ENCODE measurements around the gene SH3BGRL2. TPM values are rescaled to one million over a fixed set of nuclear protein-coding genes. Genes with fewer than 3 reads are reported as not detected.

The SH3BGRL2 gene
- polyA plus RNA-seq, 1 donor (not counting 4 experiments of a cell fraction or from before 2014, with no cell fraction given): 3.8 TPM

DNA sequence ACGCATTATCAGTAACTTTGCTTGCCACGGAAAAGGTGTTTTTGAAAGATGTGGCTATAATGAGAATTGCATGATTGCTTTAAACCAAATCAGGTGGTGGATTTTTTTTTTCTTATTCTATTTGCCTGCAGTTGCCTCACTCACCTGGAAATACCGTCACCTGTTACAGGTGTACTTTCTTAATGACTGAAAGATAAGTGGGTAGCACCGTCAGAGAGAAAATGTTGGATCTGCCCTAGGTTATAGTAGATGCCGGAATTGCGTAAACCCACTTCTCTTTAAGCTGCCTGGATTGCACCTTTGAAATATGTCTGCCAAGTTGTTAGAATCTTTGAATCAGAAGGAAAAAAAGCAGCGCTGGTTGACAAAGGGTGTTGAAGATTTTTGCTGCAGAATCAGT lies 68.5 kb downstream of the SH3BGRL2 start:
- H3K9me3 ChIP-seq (ENCODE audit: control insufficient read depth, low read depth, low read length): no peaks in the 10 kb centered on the region

DNA sequence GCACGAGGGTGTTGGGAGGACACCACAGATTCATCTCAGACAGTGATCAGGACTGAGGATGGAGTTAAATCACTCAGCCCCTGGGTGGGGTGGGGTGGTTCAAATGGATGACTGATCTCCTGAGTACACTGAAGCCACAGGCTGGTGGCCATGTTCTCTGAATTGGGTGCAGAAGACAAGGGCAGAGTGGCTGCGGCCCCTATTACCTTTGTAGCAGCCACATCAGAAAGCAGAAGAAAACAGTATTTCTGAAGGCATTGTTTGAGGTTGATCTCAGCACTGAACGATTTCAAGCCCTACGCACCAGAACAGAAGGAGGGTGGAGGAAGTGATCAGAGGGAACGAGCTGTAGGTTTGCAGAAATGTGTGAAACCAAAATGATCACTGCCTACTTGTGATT lies 71.6 kb downstream of the SH3BGRL2 start:
- Histone ChIP-seq H3K27ac (ENCODE audit: control insufficient read depth, insufficient read depth, low read length) (no peak overlapping the region), H3K4me2 (ENCODE audit: control insufficient read depth, extremely low read depth, insufficient read depth, low read depth, low read length) (no peak overlapping the region), H3K9ac (ENCODE audit: control insufficient read depth, extremely low read depth, insufficient read depth, low read length) (no peak overlapping the region), H3K9me3 (ENCODE audit: control insufficient read depth, low read depth, low read length) (no peaks in the 10 kb centered on the region), H3K4me1 (ENCODE audit: control insufficient read depth, extremely low read depth, insufficient read depth, low read length) (no peaks in the 10 kb centered on the region), H4K20me1 (ENCODE audit: control insufficient read depth, extremely low read depth, insufficient read depth, low read length) (no peaks in the 10 kb centered on the region), H3K36me3 (ENCODE audit: control insufficient read depth in 2 of 2, extremely low read depth in 1 of 2, insufficient read depth in 2 of 2, low read length in 2 of 2) (no peaks in the 10 kb centered on the region), H3K4me3 (ENCODE audit: control insufficient read depth in 2 of 3, extremely low read depth in 1 of 3, insufficient read depth in 2 of 3, low read depth in 1 of 3, low read length in 3 of 3) (no peak overlapping the region), H3K79me2 (ENCODE audit: control insufficient read depth, insufficient read depth, low read length) (no peaks in the 10 kb centered on the region), H3K9me1 (ENCODE audit: control insufficient read depth, extremely low read depth, insufficient read depth, low read length) (no peaks in the 10 kb centered on the region), H2AFZ (ENCODE audit: control insufficient read depth, low read length) (no peak overlapping the region), H3K27me3 (ENCODE audit: control insufficient read depth, extremely low read depth, insufficient read depth, low read length) (no peaks in the 10 kb centered on the region)
- DNase-seq (ENCODE audit: low read depth, low spot score) (no peak), FAIRE-seq (no peak)
- dilution Hi-C loops (cut with MboI; ENCODE audit: extremely low pct_ligation_motif_present, low sequenced_read_pairs): no loop called here
- TF ChIP-seq, protein P1, sequence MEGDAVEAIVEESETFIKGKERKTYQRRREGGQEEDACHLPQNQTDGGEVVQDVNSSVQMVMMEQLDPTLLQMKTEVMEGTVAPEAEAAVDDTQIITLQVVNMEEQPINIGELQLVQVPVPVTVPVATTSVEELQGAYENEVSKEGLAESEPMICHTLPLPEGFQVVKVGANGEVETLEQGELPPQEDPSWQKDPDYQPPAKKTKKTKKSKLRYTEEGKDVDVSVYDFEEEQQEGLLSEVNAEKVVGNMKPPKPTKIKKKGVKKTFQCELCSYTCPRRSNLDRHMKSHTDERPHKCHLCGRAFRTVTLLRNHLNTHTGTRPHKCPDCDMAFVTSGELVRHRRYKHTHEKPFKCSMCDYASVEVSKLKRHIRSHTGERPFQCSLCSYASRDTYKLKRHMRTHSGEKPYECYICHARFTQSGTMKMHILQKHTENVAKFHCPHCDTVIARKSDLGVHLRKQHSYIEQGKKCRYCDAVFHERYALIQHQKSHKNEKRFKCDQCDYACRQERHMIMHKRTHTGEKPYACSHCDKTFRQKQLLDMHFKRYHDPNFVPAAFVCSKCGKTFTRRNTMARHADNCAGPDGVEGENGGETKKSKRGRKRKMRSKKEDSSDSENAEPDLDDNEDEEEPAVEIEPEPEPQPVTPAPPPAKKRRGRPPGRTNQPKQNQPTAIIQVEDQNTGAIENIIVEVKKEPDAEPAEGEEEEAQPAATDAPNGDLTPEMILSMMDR (optimal IDR thresholded peaks at IDR 0.05 in 1 of 3, IDR thresholded peaks at IDR 0.05 in 1 of 3, conservative IDR thresholded peaks at IDR 0.05 in 1 of 3; ENCODE audit: extremely low read depth in 1 of 3, insufficient read depth in 2 of 3, low read length in 3 of 3): no peak
- TF ChIP-seq EZH2 (IDR thresholded peaks at IDR 0.05; ENCODE audit: low read length): no peak

More for the DNA sequence above, 68.5 kb downstream of the SH3BGRL2 start:
- no peaks in the 10 kb centered on the region for H3K36me3 ChIP-seq (ENCODE audit: control insufficient read depth in 2 of 2, extremely low read depth in 1 of 2, insufficient read depth in 2 of 2, low read length in 2 of 2)
- no peak overlapping the region for H3K27ac ChIP-seq (ENCODE audit: control insufficient read depth, insufficient read depth, low read length)
- no peaks in the 10 kb centered on the region for H3K27me3 ChIP-seq (ENCODE audit: control insufficient read depth, extremely low read depth, insufficient read depth, low read length)
- TF ChIP-seq, protein P1 (optimal IDR thresholded peaks at IDR 0.05 in 1 of 3, IDR thresholded peaks at IDR 0.05 in 1 of 3, conservative IDR thresholded peaks at IDR 0.05 in 1 of 3; ENCODE audit: extremely low read depth in 1 of 3, insufficient read depth in 2 of 3, low read length in 3 of 3): no peak
- no peak for TF ChIP-seq EZH2 (IDR thresholded peaks at IDR 0.05; ENCODE audit: low read length)
- FAIRE-seq (no peak), DNase-seq (ENCODE audit: low read depth, low spot score) (no peak)
- H3K4me1 ChIP-seq (ENCODE audit: control insufficient read depth, extremely low read depth, insufficient read depth, low read length): no peaks in the 10 kb centered on the region
- no peak overlapping the region for H2AFZ ChIP-seq (ENCODE audit: control insufficient read depth, low read length)
- no peaks in the 10 kb centered on the region for H4K20me1 ChIP-seq (ENCODE audit: control insufficient read depth, extremely low read depth, insufficient read depth, low read length)
- no peaks in the 10 kb centered on the region for H3K9me1 ChIP-seq (ENCODE audit: control insufficient read depth, extremely low read depth, insufficient read depth, low read length)
- H3K4me3 ChIP-seq (ENCODE audit: control insufficient read depth in 2 of 3, extremely low read depth in 1 of 3, insufficient read depth in 2 of 3, low read depth in 1 of 3, low read length in 3 of 3): no peak overlapping the region
- dilution Hi-C loops (cut with MboI; ENCODE audit: extremely low pct_ligation_motif_present, low sequenced_read_pairs): no loop called here
- H3K9ac ChIP-seq (ENCODE audit: control insufficient read depth, extremely low read depth, insufficient read depth, low read length): no peak overlapping the region
- no peak overlapping the region for H3K4me2 ChIP-seq (ENCODE audit: control insufficient read depth, extremely low read depth, insufficient read depth, low read depth, low read length)
- no peaks in the 10 kb centered on the region for H3K79me2 ChIP-seq (ENCODE audit: control insufficient read depth, insufficient read depth, low read length)
